ENCODE results near the gene ESPN.
"Not testable (repeated sequence)": the region's sequence is repeated elsewhere in the genome, so short reads cannot be mapped to it uniquely, and the experiment has no call there.

Gene ESPN

GRCh38 chr1:6395781-6396244 lies 28.8 kb upstream of the ESPN start:
- H3K4me3 Mint-ChIP-seq; H3K9me3 Mint-ChIP-seq; H3K36me3 Mint-ChIP-seq (ENCODE audit: low read depth); DNase-seq (ENCODE audit: low spot score); H3K27me3 Mint-ChIP-seq (ENCODE audit: low read depth); H3K27ac Mint-ChIP-seq: not testable (repeated sequence)
- peaks cover 22% of the 10 kb centered on the region for H3K4me1 Mint-ChIP-seq (ENCODE audit: low read depth)

- Mint-ChIP-seq H3K27me3 (ENCODE audit: low read depth) (peaks cover 5% of the 10 kb centered on the region), H3K4me1 (ENCODE audit: low read depth) (peaks cover 19% of the 10 kb centered on the region), H3K9me3 (no peaks in the 10 kb centered on the region), H3K36me3 (ENCODE audit: low read depth) (no peaks in the 10 kb centered on the region), H3K27ac (peak overlapping the region; percentile 4), H3K4me3 (no peak overlapping the region)
- no peak for DNase-seq (ENCODE audit: low spot score)
These were observed 27.6 kb upstream of the ESPN start for GRCh38 chr1:6396998-6397397.

GRCh38 chr1:6397844-6398441 lies 26.6 kb upstream of the ESPN start:
- peaks cover 5% of the 10 kb centered on the region for H3K27me3 Mint-ChIP-seq (ENCODE audit: low read depth)
- DNase-seq (ENCODE audit: low spot score) = no peak
- no peaks in the 10 kb centered on the region for H3K36me3 Mint-ChIP-seq (ENCODE audit: low read depth)
- no peaks in the 10 kb centered on the region for H3K9me3 Mint-ChIP-seq
- no peak overlapping the region for H3K27ac Mint-ChIP-seq
- H3K4me1 Mint-ChIP-seq (ENCODE audit: low read depth) = peaks cover 14% of the 10 kb centered on the region
- H3K4me3 Mint-ChIP-seq = no peak overlapping the region

- Mint-ChIP-seq H3K9me3 (no peaks in the 10 kb centered on the region), H3K36me3 (ENCODE audit: low read depth) (no peaks in the 10 kb centered on the region), H3K4me1 (ENCODE audit: low read depth) (peaks cover 9% of the 10 kb centered on the region), H3K4me3 (no peak overlapping the region), H3K27me3 (ENCODE audit: low read depth) (peaks cover 5% of the 10 kb centered on the region), H3K27ac (no peak overlapping the region)
- no peak for DNase-seq (ENCODE audit: low spot score)
These were observed 25.3 kb upstream of the ESPN start for GRCh38 chr1:6399294-6399693.

- Mint-ChIP-seq H3K4me3 (no peak overlapping the region), H3K9me3 (no peaks in the 10 kb centered on the region), H3K36me3 (ENCODE audit: low read depth) (no peaks in the 10 kb centered on the region), H3K27me3 (ENCODE audit: low read depth) (peaks cover 19% of the 10 kb centered on the region), H3K4me1 (ENCODE audit: low read depth) (peaks cover 4% of the 10 kb centered on the region), H3K27ac (no peak overlapping the region)
- no peak for DNase-seq (ENCODE audit: low spot score)
These were observed 22.9 kb upstream of the ESPN start for GRCh38 chr1:6401673-6402072.

- Mint-ChIP-seq H3K36me3 (ENCODE audit: low read depth) (no peaks in the 10 kb centered on the region), H3K27me3 (ENCODE audit: low read depth) (peaks cover 36% of the 10 kb centered on the region), H3K4me3 (no peak overlapping the region), H3K4me1 (ENCODE audit: low read depth) (no peaks in the 10 kb centered on the region), H3K27ac (no peak overlapping the region), H3K9me3 (no peaks in the 10 kb centered on the region)
- DNase-seq (ENCODE audit: low spot score) = no peak
These were observed 16.6 kb upstream of the ESPN start for GRCh38 chr1:6408023-6408422.

- H3K27ac Mint-ChIP-seq = no peak overlapping the region
- no peaks in the 10 kb centered on the region for H3K4me1 Mint-ChIP-seq (ENCODE audit: low read depth)
- H3K4me3 Mint-ChIP-seq = no peak overlapping the region
- DNase-seq (ENCODE audit: low spot score) = no peak
- no peaks in the 10 kb centered on the region for H3K9me3 Mint-ChIP-seq
- no peaks in the 10 kb centered on the region for H3K36me3 Mint-ChIP-seq (ENCODE audit: low read depth)
- H3K27me3 Mint-ChIP-seq (ENCODE audit: low read depth) = peaks cover 38% of the 10 kb centered on the region
These were observed 15.5 kb upstream of the ESPN start for GRCh38 chr1:6409053-6409452.

- Mint-ChIP-seq H3K36me3 (ENCODE audit: low read depth) (no peaks in the 10 kb centered on the region), H3K4me1 (ENCODE audit: low read depth) (peaks cover 3% of the 10 kb centered on the region), H3K9me3 (no peaks in the 10 kb centered on the region), H3K27ac (no peak overlapping the region), H3K27me3 (ENCODE audit: low read depth) (peaks cover 43% of the 10 kb centered on the region), H3K4me3 (no peak overlapping the region)
- DNase-seq (ENCODE audit: low spot score) = no peak
These were observed 14.8 kb upstream of the ESPN start for GRCh38 chr1:6409733-6410132.

GRCh38 chr1:6410248-6410893 lies 14.2 kb upstream of the ESPN start:
- H3K4me3 Mint-ChIP-seq = no peak overlapping the region
- H3K27me3 Mint-ChIP-seq (ENCODE audit: low read depth) = peaks cover 43% of the 10 kb centered on the region
- H3K9me3 Mint-ChIP-seq = no peaks in the 10 kb centered on the region
- DNase-seq (ENCODE audit: low spot score) = no peak
- H3K4me1 Mint-ChIP-seq (ENCODE audit: low read depth) = peaks cover 3% of the 10 kb centered on the region
- no peaks in the 10 kb centered on the region for H3K36me3 Mint-ChIP-seq (ENCODE audit: low read depth)
- H3K27ac Mint-ChIP-seq = no peak overlapping the region

- H3K4me3 Mint-ChIP-seq = no peak overlapping the region
- no peak for DNase-seq (ENCODE audit: low spot score)
- H3K27ac Mint-ChIP-seq = no peak overlapping the region
- H3K9me3 Mint-ChIP-seq = no peaks in the 10 kb centered on the region
- H3K36me3 Mint-ChIP-seq (ENCODE audit: low read depth) = no peaks in the 10 kb centered on the region
- H3K4me1 Mint-ChIP-seq (ENCODE audit: low read depth) = peaks cover 3% of the 10 kb centered on the region
- H3K27me3 Mint-ChIP-seq (ENCODE audit: low read depth) = peaks cover 49% of the 10 kb centered on the region
These were observed 11.7 kb upstream of the ESPN start for GRCh38 chr1:6412896-6413295.

- H3K4me3 Mint-ChIP-seq = no peak overlapping the region
- peak; percentile 39 for DNase-seq (ENCODE audit: low spot score)
- peaks cover 3% of the 10 kb centered on the region for H3K4me1 Mint-ChIP-seq (ENCODE audit: low read depth)
- no peaks in the 10 kb centered on the region for H3K9me3 Mint-ChIP-seq
- no peaks in the 10 kb centered on the region for H3K36me3 Mint-ChIP-seq (ENCODE audit: low read depth)
- H3K27ac Mint-ChIP-seq = no peak overlapping the region
- H3K27me3 Mint-ChIP-seq (ENCODE audit: low read depth) = peaks cover 50% of the 10 kb centered on the region
These were observed 10.1 kb upstream of the ESPN start for GRCh38 chr1:6414443-6414844.

GRCh38 chr1:6414881-6415626 lies 9.5 kb upstream of the ESPN start:
- DNase-seq (ENCODE audit: low spot score) = no peak
- peaks cover 3% of the 10 kb centered on the region for H3K4me1 Mint-ChIP-seq (ENCODE audit: low read depth)
- H3K4me3 Mint-ChIP-seq = no peak overlapping the region
- no peaks in the 10 kb centered on the region for H3K9me3 Mint-ChIP-seq
- H3K27me3 Mint-ChIP-seq (ENCODE audit: low read depth) = peaks cover 53% of the 10 kb centered on the region
- H3K27ac Mint-ChIP-seq = no peak overlapping the region
- H3K36me3 Mint-ChIP-seq (ENCODE audit: low read depth) = no peaks in the 10 kb centered on the region

- Mint-ChIP-seq H3K4me1 (ENCODE audit: low read depth) (peaks cover 3% of the 10 kb centered on the region), H3K36me3 (ENCODE audit: low read depth) (no peaks in the 10 kb centered on the region), H3K27me3 (ENCODE audit: low read depth) (peaks cover 59% of the 10 kb centered on the region), H3K4me3 (no peak overlapping the region), H3K9me3 (no peaks in the 10 kb centered on the region), H3K27ac (no peak overlapping the region)
- DNase-seq (ENCODE audit: low spot score) = no peak
These were observed 8.3 kb upstream of the ESPN start for GRCh38 chr1:6416295-6416656.

- Mint-ChIP-seq H3K27me3 (ENCODE audit: low read depth) (peaks cover 66% of the 10 kb centered on the region), H3K27ac (no peak overlapping the region), H3K4me3 (no peak overlapping the region), H3K4me1 (ENCODE audit: low read depth) (peaks cover 7% of the 10 kb centered on the region), H3K9me3 (no peaks in the 10 kb centered on the region), H3K36me3 (ENCODE audit: low read depth) (no peaks in the 10 kb centered on the region)
- no peak for DNase-seq (ENCODE audit: low spot score)
These were observed 7.7 kb upstream of the ESPN start for GRCh38 chr1:6416906-6417305.
